Activated CD8-positive, alpha-beta memory T cell treated with anti-CD3 and anti-CD28 coated beads, Interleukin-2, amount 50 U/mL, for 4 hours (primary cell): ENCODE results near the gene LRP2BP.
"Not testable (repeated sequence)": the region's sequence is repeated elsewhere in the genome, so short reads cannot be mapped to it uniquely, and the experiment has no call there.

ENCODE experiments used
- DNase-seq: peaks from one replicate; pipeline ENCODE4 v3.0.0-alpha.2; 2020

Gene LRP2BP

GRCh38 chr4:185318679-185319078, 77.0 kb downstream of the LRP2BP start:
- no peak for DNase-seq

GRCh38 chr4:185317880-185318279, 77.8 kb downstream of the LRP2BP start:
- DNase-seq: no peak

GRCh38 chr4:185317462-185317861, 78.3 kb downstream of the LRP2BP start:
- DNase-seq: not testable (repeated sequence)
